GM18858 (cell line): ENCODE results near the gene TPT1.

Experiments
- ATAC-seq: cut with Tn5 transposase; IDR thresholded peaks from one replicate; pipeline ENCODE4 v1.9.1; 2021; ENCODE audit not compliant: unreplicated experiment

The TPT1 gene

GRCh38 chr13:45336025-45336800 lies 4.8 kb downstream of the TPT1 start:
- ATAC-seq, result no peak

GRCh38 chr13:45335397-45336024 lies 5.5 kb downstream of the TPT1 start:
- no peak for ATAC-seq

GRCh38 chr13:45333977-45334922 lies 6.7 kb downstream of the TPT1 start:
- ATAC-seq, result no peak

- ATAC-seq, result no peak
These were observed 7.6 kb downstream of the TPT1 start for GRCh38 chr13:45333251-45333976.

GRCh38 chr13:45332831-45333219 lies 8.2 kb downstream of the TPT1 start:
- no peak for ATAC-seq

- no peak for ATAC-seq
These were observed 8.8 kb downstream of the TPT1 start for GRCh38 chr13:45332036-45332830.

GRCh38 chr13:45331692-45332035 lies 9.3 kb downstream of the TPT1 start:
- ATAC-seq, result no peak

GRCh38 chr13:45331123-45331619 lies 9.8 kb downstream of the TPT1 start:
- ATAC-seq, result no peak

- ATAC-seq, result no peak
These were observed 12.3 kb downstream of the TPT1 start for GRCh38 chr13:45328661-45329111.

- ATAC-seq, result no peak
These were observed 13.6 kb downstream of the TPT1 start for GRCh38 chr13:45327253-45327955.

- no peak for ATAC-seq
These were observed 15.2 kb downstream of the TPT1 start for GRCh38 chr13:45325806-45326205.

- ATAC-seq, result no peak
These were observed 19.9 kb downstream of the TPT1 start for GRCh38 chr13:45320876-45321629.

GRCh38 chr13:45316996-45317395 lies 24.0 kb downstream of the TPT1 start:
- no peak for ATAC-seq

- no peak for ATAC-seq
These were observed 24.6 kb downstream of the TPT1 start for GRCh38 chr13:45316338-45316737.

- no peak for ATAC-seq
These were observed 25.3 kb downstream of the TPT1 start for GRCh38 chr13:45315520-45316167.

GRCh38 chr13:45314822-45315221 lies 26.2 kb downstream of the TPT1 start:
- no peak for ATAC-seq

GRCh38 chr13:45310341-45311131 lies 30.4 kb downstream of the TPT1 start:
- no peak for ATAC-seq
